NK-92 treated with Interleukin-12 subunit alpha and Interleukin-12 subunit beta, amount 100 ng/mL, for 24 hours (cell line): ENCODE results near the gene SMIM12.

Experiments
- DNase-seq: peaks from one replicate; lab custom pipeline; 2025; lab: John Stamatoyannopoulos, UW

Gene SMIM12

DNA sequence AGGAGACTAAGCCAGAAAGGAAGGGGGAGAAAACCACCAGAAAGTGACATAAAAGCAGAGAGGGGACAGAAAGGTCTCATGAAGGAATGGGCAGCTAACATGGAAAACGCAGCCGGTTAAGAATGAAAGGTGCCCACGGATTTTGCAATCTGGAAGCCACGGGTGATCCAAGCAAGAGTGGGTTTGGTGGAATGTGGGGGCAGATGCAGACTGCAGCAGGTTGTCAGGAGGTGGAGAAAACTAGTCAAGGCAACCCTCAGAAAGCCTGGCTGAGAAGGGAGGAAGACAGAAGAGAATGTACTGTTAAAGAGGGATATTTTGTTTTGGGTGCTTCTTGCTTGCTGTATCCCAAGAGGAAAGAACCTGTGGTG, 12.6 kb upstream of the SMIM12 start:
- DNase-seq, result no peak

DNA sequence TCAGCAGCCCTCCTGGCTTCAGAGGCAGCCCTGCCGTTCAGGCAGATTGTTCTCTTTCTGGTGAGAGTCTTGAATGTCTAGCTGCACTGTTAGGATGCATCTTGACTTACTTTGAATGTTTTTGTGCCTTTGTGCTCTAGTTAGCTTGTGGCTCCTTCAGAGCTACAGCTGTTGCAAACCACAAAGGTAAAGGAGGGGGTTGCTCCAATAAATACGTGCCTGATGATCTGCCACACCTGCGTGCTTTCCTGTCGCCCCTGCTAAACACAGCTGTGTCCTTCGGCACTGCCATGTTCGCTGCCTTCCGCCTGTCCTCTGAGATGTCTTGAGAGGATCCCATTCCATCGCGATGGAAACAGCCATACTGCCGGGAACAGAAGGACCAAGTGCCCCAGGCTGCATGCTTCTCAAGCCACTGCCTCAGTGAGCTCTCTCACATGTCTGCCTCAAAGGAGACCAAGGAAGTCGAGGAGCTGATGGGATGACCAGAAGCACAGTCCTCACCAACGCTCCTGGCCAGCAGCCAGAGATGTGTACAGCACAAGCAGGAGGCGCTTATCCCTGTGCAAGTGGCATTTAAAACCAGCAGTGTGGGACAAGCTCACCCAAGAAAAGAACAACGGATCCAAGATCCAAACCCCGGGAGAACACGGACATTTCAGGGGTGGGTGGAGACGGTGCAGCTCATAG, 12.0 kb upstream of the SMIM12 start:
- no peak for DNase-seq

DNA sequence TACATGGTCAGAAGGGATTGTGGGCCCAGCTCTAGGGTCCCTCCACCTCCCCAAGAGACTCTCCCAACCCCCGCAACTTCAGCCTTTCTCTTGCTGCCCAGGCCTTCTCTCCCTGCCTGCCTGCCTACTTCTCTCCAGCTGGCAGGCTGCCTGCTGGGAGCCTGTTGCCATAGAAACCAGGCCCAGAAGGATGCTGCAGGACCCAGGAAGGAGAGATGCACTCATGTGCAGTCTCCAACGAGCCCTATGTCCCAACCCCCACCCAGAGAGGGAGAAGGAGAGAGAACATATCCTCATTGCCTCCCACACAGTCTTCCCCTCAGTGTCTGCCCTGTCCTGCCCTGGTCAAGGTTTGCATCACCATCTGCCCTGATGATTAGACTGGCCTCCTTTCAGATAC, 10.8 kb upstream of the SMIM12 start:
- DNase-seq, result no peak

DNA sequence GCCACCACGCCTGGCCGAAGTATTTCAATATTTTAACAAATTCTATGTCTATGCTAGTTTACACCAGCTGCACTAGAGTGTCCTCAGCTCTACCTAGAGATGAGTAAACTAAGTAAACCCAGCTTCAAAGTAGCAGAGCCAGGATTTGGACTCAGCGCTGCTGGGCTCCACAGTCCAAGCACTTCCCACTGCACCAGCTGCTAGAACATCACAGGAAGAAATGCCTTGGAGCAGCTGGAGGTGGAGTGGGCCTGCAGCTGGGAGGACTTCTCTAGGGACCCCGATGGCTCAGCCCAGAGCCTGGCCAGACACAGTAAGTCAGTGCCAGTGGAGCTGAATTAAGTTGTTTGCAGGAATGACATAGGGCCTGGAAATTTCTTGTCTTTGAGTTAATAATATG, 10.2 kb upstream of the SMIM12 start:
- DNase-seq, result no peak

DNA sequence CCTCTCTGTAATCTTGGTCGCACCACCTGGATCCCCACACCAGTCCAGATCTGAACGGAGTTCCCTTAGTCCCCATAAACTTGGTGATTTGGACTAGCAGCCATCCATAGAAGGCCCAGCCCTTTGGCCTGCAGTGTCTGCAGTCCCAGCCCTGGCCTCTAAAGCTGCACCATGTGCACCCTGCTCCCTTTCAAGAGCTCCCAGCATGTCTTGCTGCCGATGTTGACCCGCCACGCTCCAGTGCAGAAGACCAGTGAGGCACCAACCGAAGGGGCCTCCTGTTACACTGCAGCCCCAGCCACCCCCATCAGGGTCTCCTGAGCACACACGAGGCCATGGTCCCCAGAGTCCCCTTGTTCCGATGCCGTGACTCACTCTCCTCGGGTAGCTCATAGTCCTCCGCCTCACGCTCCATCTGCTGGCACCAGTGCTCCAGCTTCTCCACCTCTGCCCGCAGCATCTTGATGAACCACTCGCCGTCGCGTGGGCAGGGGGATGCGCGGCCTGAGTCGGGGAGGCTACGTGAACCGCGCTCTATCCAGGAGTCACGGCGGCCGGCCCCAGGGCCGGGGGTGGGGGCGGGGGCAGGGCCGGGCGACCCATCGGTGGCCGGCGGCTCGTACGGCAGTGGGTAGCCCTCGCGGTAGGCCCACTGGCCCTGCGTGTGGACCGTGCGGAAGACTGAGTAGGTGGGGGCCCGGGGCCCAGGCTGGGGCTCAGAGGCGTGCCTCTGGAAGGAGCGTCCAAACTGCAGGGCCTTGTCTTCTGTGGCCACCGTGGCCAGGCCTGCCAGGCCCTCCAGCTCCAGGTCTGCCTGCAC, 8.9 kb upstream of the SMIM12 start:
- DNase-seq, result no peak

DNA sequence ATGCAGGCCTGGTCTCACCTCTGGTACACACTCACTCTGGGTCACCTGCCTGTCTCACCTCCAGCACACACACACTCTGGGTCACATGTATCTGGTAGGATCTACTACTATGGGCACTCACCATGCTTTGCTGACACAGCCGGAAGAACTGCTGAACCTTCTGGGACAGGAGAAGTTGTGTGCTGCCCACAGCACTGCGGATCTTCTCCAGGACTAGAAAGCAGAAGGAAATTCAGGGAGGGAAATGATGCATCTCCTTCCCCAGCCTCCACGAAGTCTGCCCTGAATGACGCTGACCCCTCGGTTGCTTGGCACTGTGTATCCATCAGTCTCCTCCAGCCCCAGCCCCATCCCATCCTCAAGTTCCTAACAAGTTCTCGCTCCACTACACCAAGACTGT, 7.9 kb upstream of the SMIM12 start:
- no peak for DNase-seq

DNA sequence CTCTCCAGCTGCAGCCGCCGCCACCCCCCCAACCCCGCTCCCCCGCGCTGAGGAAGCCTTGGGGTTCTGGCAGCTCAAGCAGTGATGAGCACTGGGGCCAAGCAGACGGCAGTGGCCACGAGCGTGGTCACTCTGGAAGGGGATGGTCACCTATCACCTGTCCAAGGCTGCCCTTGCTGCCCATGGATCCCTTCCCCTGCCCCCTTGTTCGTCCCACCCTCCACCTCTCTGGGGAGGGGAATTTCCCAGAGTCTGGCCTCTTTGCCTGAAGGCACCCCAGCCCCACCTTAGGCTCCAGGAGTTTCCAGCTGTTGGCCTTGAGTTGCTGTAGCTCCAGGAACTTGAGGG, 7.2 kb upstream of the SMIM12 start:
- no peak for DNase-seq

DNA sequence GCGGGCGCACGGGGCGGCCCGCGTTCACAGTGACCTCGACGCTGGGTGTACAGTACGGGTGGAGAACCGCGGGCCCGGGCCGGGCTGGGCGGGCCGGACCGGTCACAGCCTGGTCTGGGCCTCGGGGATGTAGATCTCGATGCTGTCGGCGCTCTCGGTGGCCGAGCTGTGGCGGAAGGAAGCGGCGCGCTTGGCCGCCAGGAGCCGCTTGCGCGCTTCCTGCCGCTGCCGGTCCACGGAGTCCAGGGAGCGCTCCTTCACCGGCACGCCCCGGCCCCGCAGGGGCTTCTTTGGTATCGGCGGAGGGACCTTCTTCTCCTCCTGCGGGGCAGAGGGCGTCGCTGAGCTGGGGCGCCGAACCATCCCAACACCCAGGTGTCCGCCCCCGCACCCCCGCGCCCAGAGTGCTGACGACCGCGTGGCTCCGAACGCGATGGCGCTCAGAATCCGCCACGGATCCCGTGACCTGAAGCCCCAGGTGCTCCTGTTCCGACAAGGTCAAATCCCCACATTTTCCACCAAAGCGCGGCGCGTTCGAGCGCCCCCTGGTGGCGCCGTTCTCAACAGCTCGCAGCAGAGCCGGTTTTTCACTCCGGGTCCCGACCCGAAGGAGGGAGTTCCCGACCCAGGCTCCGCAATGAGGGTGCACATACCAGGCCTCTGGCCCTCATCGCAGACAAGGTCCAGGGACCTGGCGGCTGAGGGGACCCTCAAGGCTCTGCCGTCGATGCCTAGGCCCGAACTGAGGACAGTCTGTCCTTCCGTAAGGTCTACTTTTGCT, 6.6 kb upstream of the SMIM12 start:
- DNase-seq, result peak; percentile 70

DNA sequence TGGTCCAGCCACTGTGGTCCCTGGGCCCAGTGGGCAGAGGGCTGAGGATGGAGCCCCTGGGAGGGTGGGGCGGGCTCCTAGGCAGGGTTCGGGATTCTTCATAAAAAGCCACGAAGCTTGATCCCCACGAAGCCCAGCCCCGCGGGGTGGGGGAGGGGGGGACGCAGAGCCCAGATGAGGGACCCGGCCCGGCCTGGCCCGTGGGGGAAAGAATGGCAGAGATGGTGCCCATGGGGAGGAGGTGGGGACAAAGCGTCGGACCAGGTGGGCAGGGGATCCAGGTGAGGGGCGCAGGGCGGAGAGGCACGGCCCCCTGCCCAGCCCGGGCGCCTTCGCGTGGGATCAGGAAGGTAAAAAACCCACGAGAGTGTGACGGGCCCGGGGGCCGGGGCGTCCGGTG, 6.0 kb upstream of the SMIM12 start:
- no peak for DNase-seq

DNA sequence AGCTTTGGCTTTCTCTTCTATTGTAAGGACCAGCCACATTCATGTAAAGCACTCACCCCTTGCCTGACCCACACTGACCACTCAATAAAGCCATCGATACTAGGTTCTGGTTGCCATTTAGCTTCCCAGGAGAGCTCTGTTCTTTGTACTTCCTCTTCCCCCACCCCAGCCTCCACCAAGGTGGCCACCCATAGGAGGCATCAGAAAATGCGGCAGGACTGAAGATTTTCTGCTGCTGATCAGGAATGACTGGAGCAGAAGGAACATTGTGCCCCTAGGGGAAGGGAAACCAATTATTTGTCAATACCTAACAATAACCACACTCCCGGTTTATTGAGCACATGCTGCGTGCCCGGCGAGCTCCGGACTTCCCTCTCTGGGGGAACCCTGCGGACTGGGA, 5.2 kb upstream of the SMIM12 start:
- DNase-seq, result no peak

DNA sequence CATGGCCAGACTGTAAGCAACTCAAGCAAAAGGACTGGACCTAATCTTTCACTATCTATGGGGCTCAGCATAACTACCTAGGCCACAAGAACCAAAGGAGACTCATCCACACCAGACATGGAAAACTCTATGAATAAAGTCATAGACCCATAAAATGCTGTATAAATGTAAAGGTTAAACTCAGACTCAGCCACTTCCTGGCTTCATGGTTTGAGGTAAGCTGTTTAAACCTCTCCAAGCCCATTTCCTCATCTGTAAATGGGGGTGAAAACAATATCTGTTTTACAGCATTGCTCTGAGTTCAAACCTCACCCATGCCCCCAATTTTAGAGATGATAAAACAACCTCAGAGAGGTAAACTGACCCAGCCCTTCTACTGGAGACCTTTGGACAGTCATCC, 4.0 kb upstream of the SMIM12 start:
- no peak for DNase-seq

DNA sequence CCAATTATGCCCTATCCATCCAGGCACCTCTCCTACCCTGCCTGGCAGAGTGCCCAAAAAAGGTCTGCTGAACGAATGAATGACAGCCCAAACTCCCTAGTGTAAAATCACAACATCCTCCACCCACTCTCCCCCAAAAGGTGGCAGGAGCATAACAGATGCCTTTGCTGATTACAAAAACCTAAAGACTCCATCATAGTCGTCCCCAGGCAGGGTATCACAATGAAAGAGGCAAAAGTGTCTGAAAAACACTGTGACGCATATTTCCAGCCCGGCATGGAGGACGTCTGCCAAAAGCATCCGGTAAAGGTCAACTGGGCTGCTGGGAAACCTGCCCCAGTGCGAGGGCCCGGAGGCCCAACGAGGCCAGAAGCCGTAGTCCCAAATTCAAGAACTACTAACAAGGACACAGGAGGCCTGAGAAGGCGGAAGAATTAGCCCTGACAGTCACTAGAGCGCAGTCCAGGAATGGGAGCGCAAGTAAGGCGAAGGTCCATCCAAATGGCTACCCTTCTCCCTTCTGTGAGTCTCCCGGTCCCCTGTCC, 576 bp downstream of the SMIM12 start:
- DNase-seq, result no peak

DNA sequence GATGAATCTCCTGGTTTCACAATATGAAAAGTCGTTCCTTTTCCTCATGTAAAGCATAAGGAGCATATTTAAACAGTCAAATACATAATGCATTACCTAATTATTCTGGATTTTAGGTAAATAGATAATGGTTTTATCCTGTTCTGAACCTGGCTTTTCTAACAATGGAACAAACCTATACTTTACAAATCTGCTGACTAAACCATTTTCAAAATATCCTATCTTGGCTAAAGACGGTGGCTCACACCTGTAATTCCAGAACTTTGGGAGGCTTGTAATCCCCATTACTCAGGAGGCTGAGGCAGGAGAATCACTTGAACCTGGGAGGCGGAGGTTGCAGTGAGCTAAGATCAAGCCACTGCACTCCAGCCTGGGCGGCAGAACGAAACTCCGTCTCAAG, 2.9 kb downstream of the SMIM12 start:
- no peak for DNase-seq

DNA sequence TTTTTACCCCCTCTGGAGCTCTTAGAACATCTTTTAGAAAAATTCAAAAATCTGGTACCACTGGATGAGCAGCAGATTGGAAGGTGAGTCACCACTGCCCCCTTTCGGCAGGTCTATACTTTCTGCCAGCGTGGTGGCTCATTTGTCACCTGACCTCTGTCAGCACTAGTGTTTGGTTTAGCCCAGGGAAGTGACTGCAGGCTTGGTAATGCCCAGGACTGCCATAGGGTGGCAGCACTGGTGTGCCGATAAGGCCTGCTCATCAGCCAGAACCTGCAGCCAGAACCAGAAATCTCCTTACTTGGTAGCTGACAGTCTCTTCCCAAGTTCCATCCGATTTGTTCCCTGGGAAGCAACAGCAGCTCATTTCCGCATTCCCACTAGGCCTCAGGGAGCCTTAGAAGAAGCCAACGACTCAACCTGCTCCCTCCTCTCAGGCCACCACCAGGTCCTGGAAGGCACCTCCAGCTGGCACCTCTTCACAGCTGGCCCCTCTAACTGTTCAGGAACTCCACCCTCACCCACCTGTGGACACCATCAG, 6.8 kb downstream of the SMIM12 start:
- peak; percentile 78 for DNase-seq

DNA sequence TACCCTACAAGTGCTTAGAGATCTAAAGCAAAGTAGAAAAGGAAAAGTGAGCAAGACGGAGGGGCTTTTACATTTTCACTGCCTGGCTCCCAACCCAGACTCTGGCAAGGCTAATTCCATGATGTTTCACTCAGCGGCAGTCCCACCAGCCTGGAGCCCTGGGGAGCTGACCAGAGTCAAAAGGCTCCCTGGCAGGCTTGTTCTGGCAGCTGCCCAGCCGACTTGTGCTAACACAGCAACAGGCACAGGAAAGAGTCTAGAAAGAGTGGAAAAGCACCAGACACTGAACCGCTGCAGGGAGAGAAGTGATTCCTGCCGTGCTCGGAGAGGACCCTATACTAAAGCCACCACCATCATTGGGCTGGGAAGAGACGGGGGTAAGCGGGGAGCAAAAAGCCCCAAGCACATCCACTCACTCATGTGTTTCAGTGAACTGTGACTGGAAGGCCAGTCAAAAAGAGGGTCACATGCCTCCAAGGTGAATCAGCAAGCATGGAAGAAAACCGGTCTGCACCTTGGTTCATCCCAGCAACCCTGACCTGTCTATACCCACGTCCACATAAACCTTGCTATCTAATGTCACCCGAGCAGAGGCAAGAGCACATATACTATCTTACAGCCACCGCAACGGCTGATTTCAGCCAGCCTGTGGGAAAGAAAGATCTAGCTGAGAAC, 8.0 kb downstream of the SMIM12 start:
- DNase-seq, result no peak

DNA sequence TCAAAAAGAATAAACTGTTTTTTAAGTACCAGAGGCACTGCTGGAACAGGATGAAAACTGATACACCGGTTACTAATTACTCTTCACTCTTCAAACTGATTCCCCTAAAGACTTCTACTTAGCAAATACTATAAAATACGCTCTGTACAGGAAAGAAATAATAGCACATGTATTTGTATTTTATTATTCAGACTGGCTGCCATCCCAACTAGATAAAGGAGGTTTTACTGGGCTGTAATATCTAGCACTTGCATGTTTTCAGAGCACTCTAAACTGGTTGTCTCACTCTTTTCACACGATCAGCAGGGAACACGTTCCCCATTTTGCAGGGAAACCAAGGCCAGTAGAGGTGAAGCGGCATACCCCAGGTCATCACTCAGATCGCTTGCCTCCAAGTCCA, 9.2 kb downstream of the SMIM12 start:
- DNase-seq, result no peak

DNA sequence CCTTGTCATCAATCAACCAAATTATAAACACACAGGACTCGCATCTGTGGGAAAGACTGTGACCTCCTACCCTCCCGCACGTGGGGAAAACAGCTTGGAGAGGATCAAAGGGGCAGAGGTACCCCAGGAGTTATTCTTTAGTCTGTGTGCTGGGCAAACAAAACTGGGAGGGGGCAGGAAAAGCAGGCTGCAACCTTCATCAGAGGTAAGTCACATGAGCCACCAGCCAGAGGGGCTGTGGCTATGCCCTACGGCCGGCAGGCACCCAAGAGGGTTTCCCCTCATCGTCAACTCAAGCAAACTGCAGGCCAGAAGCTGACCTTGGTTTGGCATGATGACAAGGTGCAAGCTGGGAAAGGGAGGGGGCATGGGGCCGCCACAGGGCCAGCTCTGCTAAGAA, 12.5 kb downstream of the SMIM12 start:
- DNase-seq, result no peak

DNA sequence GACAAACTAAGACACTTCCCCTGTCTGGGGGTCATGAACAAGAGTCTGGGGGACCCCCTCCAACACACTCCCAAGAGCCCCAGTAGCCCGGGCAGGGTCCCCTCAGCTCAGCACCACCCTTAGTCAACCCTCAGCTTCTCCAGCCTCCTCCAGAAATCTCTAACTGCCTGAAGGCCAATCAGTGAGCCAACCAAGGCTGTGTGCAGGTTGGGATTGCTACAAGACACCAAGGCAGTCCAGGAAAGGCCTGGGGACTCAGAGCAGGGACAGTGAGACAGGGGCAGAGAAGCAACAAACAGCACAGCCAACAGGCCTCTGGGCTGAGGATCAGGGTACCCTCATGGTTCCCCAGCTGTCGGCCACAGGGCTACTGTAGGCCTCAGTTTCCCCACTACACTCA, 13.3 kb downstream of the SMIM12 start:
- no peak for DNase-seq

DNA sequence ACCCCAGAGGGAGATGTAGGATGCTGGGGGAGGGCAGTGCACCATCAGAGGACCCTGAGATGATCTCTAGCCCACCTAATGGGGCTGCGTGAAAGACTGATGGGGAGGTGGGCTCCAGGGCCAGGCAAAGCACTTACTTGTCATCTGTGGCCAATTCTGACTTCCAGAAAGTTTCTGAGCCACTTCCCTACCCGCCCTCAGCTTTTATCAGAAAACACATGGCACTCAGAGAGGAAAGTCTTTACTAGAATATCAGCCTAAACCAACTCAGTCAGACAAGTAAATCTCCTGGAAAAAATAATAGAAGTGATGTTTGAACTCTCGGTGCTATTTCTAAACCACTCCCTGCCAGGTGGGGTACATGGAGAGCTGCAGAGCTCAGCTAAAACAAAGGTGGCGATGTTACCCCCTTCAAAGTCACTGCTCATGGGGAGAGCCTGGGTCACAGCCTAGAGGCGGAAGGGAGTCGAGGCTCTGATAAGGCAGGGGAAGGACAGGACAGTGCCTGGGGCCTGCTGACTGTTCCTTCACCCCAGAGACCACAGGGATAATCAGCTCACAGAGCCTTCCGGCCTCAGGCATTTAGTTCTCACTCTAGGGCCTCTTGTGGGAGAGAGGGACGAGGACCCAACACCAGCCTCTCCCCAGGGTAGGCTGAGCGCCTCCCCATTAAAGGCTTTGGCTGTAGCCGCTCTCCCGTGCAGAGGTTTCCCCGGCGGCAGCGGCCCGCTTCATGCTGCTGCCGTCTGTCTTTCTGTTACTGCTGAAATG, 14.2 kb downstream of the SMIM12 start:
- DNase-seq, result no peak

DNA sequence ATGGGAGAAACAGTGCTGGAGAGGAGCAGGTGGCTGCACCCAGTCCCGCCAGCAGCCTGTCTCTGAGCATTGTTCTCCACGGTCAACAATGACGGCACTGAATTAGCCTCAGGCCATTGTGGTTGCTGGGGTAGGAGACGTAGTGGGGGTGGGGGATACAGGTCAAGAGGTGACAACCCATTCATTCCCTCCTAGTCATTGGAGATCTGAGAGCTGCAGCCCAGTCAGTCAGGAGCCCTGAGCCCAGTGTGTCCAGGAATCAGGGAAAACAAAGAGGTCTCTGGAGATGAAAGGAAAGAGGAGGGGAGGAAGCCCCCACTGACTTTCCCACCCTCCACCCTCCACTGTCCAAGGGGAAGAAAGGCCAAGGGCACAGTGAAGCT, 15.3 kb downstream of the SMIM12 start:
- no peak for DNase-seq
